ENCODE results near the gene RAD54L.
"Not testable (repeated sequence)": the region's sequence is repeated elsewhere in the genome, so short reads cannot be mapped to it uniquely, and the experiment has no call there.

RAD54L gene

GRCh38 chr1:46325285-46326076 is 77.9 kb downstream of the RAD54L start:
- DNase-seq = not testable (repeated sequence)
